Hindlimb muscle (tissue), 1 donor: ENCODE results near the gene VPS4A. TPM values are rescaled to one million over a fixed set of nuclear protein-coding genes. Genes with fewer than 3 reads are reported as not detected.

Experiments used
- DNase-seq: peaks from one replicate; pipeline ENCODE4 v3.0.0-alpha.2; 2013
- polyA plus RNA-seq: library from polyadenylated mRNA; unstranded; fragments of 120-200 nt; gene quantifications from one replicate; pipeline ENCODE4 v1.2.1, GENCODE V29; 2013; ENCODE audit not compliant: insufficient read length

The VPS4A gene
- polyA plus RNA-seq, 1 donor = 41.0 TPM

DNA sequence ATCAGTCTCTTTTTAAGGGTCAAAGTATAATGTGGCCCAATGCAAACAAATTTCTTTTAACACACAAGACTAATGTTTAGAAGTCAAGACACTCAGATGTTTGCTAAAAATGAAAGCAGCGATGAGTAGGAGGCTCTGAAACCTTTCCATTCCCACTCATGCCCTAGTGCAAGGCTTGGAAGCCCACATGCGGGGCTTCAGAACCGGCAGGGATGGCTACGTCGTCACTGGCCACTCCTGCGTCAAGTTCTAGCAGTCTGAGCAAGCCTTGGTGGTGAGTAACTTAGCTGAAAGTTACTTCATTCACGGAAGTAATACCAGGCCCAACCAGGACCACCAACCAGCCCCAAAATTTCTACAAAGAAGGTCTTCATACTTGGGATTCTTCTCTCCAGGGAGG is 55.3 kb downstream of the VPS4A start:
- no peak for DNase-seq

GRCh38 chr16:69367980-69368379 is 56.8 kb downstream of the VPS4A start:
- DNase-seq = no peak

DNA sequence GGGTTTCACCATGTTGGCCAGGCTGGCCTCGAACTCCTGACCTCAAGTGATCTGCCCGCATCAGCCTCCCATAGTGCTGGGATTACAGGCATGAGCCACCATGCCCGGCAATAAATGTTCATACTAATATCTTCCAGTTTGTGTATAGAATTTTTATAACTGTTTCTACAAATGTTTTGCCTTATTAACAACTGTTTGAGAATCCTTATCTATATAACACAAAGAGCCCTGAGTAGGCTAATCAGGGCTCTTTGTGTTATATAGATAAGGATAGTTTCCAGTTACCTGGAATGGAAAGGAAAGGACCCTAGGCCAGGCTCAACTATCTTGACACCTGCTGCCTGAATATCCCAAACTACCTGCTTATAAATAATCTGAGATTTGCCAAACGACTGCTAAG is 57.7 kb downstream of the VPS4A start:
- DNase-seq = no peak

DNA sequence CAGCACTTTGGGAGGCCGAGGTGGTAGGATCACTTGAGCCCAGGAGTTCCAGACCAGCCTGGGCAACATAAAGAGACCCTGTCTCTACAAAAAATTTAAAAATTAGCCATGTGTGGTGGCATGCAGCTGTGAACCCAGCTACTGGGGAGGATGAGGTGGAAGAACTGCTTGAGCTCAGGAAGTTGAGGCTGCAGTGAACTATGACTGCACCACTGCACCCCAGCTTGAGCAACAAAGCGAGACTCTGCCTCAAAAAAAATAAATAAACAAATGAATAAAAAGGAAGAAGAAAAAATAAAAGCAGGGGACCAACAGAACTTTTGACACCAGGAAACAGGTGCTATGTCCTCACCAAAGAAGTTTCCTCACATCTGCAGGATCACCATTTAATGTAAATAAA is 60.4 kb downstream of the VPS4A start:
- DNase-seq = no peak

DNA sequence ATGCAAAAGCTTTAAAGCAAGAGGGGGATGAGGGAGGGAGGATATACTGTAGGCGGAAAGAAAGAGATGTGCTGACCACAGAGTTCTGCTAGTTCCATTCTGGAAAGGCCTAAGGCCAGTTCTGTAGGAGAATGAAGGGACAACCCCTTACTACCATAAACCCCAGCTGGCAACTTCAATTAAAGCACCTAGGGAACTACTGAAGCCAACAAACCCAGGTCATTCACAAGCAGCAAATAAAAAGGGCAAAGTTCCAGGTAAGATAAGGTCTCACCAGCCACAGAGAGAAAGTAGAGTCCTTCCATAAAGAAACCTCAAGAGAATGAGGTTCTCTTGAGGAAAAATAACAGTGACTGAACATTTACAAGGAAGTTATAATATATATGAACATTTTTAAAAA is 61.9 kb downstream of the VPS4A start:
- DNase-seq = no peak

Other genes starting within 250 kb of the VPS4A start
- 2.6 TPM for gene HAS3, start 205.7 kb upstream of the VPS4A start, polyA plus RNA-seq
- gene CHTF8, start 178.8 kb upstream of the VPS4A start, polyA plus RNA-seq = 66.4 TPM
- gene UTP4, start 178.7 kb upstream of the VPS4A start, polyA plus RNA-seq = 37.2 TPM
- gene SNTB2, start 124.2 kb upstream of the VPS4A start, polyA plus RNA-seq = 13.9 TPM
- 5.8 TPM for gene PDF, start 19.2 kb downstream of the VPS4A start, polyA plus RNA-seq
- gene COG8, start 28.2 kb downstream of the VPS4A start, polyA plus RNA-seq = 27.1 TPM
- gene NIP7, start 28.4 kb downstream of the VPS4A start, polyA plus RNA-seq = 16.7 TPM
- gene TMED6, start 40.4 kb downstream of the VPS4A start, polyA plus RNA-seq = 1.5 TPM
- gene TERF2, start 74.7 kb downstream of the VPS4A start, polyA plus RNA-seq = 36.1 TPM
- gene CYB5B, start 113.3 kb downstream of the VPS4A start, polyA plus RNA-seq = 66.5 TPM